GM19025 (cell line): ENCODE data around the gene TMEM176A.

Experiments
- ATAC-seq: cut with Tn5 transposase; IDR thresholded peaks from one replicate; pipeline ENCODE4 v1.9.1; 2021; ENCODE audit warnings: mild to moderate bottlenecking, low read depth, moderate library complexity; ENCODE audit not compliant: unreplicated experiment

Gene TMEM176A

GRCh38 chr7:150787321-150788281, 13.0 kb upstream of the TMEM176A start:
- ATAC-seq: no peak

GRCh38 chr7:150788474-150789269, 11.9 kb upstream of the TMEM176A start:
- ATAC-seq: no peak

- no peak for ATAC-seq
Measured at GRCh38 chr7:150790416-150791075, 10.0 kb upstream of the TMEM176A start.

GRCh38 chr7:150791304-150791703, 9.3 kb upstream of the TMEM176A start:
- ATAC-seq: no peak

- no peak for ATAC-seq
Measured at GRCh38 chr7:150791746-150792452, 8.7 kb upstream of the TMEM176A start.

- no peak for ATAC-seq
Measured at GRCh38 chr7:150793569-150794238, 6.9 kb upstream of the TMEM176A start.

- ATAC-seq: no peak
Measured at GRCh38 chr7:150797661-150798060, 2.9 kb upstream of the TMEM176A start.

GRCh38 chr7:150799156-150799555, 1.4 kb upstream of the TMEM176A start:
- no peak for ATAC-seq

GRCh38 chr7:150799741-150800580, 608 bp upstream of the TMEM176A start, which contains the start of gene TMEM176B:
Gene TMEM176B, minus strand, starts transcription at chr7:150800364. Its CDS starts 3,795 bp downstream, at chr7:150796569.
- ATAC-seq: no peak

GRCh38 chr7:150801242-150801945, 825 bp downstream of the TMEM176A start:
- ATAC-seq: no peak

GRCh38 chr7:150801946-150802771, 1.6 kb downstream of the TMEM176A start:
- ATAC-seq: no peak

GRCh38 chr7:150803161-150803860, 2.7 kb downstream of the TMEM176A start:
- ATAC-seq: no peak

GRCh38 chr7:150804802-150805201, 4.2 kb downstream of the TMEM176A start:
- no peak for ATAC-seq

- ATAC-seq: no peak
Measured at GRCh38 chr7:150805864-150806263, 5.3 kb downstream of the TMEM176A start.

GRCh38 chr7:150806454-150806853, 5.9 kb downstream of the TMEM176A start:
- no peak for ATAC-seq

GRCh38 chr7:150806863-150807262, 6.3 kb downstream of the TMEM176A start:
- ATAC-seq: no peak
